GM21390 (cell line): Measurements from ENCODE around the gene GORASP1.

Experiments used
- ATAC-seq: cut with Tn5 transposase; IDR thresholded peaks from one replicate; pipeline ENCODE4 v1.9.1; 2021; ENCODE audit not compliant: unreplicated experiment

Gene GORASP1

DNA sequence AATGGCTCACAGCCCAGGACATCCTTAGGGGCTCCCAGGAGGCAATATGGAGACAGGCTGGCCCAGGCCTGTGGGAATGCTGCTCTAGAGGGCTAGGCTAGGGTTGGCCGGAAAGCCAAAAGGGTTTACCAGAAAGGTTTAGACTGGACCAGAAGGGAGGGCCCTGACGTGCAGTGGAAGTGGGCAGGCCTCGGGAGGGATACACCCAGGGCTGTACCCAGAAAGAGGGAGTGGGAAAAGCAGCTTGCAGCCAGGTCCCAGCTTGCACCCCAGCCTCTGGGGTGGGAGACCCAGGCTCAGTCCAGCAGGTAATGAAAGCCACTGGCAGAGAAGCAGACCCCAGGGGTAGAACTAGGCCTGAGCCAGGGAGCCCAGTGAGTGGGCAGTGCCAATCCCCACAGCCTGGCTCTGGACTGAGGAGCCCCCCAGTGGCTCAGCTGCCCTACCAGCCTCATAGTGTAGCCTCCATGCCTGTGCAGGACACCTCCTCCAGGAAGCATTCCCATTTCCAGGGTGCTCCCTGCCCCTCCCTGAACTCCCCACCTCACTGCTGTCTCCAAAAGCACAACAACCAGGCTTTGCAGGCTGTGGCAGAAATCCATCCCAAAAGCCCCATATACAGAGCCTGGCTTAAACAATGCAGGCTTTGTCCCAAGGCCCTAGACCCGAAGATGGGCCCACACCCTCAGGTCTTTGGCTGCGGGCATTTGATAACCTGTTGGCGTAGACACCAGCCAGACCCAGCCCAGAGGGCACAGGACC lies 3.5 kb downstream of the GORASP1 start:
- ATAC-seq: no peak

DNA sequence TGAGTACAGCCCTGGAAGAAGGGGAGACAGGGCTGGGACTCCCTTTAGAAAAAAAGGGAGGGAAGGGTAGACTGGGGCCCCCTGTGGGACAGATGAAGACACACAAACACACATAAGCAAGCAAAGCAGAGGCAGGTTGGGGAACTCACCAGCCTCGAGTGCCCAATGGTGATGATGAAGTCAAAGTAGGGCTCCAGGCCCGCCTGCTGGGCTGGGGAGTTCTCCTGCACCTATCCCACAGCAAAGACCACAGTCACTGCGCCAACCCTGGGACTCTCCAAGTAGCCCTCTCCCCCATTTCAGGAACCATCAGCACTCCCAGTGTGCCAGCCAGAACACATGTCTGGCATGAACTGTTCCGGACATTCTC lies 4.1 kb downstream of the GORASP1 start:
- ATAC-seq: no peak

GRCh38 chr3:39102504-39103323 lies 4.7 kb downstream of the GORASP1 start:
- no peak for ATAC-seq

DNA sequence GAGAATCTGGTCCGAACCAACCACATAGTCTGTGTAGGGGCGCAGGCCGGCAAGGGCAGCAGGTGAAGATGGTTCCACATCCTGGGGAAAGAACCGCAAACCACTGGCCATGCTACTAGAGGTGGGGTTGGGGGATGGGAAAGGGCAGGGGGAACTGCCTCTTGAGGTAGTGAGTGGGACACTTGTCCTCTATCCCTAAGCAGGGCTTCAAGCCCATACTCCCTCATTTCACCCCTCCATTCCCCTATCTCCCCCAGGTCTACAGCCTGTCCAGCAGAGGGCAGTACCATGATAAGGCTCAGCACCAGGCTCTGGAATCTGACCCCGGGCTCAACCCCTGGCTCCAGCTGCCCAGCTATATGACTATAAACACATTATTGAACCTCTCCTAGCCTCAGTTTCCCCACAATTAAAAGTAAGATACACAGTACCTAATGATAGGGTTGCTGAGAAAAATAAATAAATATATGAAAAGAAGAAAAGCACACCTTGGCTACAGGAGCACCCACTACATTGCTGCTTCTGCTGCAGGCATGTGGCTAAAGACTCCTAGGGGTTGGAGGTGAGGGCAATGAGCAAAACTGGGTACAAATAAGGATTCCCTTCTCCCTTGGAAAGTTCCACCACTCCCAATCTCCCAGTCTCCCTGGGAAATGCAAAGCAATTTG lies 6.3 kb downstream of the GORASP1 start:
- peak; percentile 72 for ATAC-seq

GRCh38 chr3:39100500-39100886 lies 6.9 kb downstream of the GORASP1 start:
- ATAC-seq: no peak

DNA sequence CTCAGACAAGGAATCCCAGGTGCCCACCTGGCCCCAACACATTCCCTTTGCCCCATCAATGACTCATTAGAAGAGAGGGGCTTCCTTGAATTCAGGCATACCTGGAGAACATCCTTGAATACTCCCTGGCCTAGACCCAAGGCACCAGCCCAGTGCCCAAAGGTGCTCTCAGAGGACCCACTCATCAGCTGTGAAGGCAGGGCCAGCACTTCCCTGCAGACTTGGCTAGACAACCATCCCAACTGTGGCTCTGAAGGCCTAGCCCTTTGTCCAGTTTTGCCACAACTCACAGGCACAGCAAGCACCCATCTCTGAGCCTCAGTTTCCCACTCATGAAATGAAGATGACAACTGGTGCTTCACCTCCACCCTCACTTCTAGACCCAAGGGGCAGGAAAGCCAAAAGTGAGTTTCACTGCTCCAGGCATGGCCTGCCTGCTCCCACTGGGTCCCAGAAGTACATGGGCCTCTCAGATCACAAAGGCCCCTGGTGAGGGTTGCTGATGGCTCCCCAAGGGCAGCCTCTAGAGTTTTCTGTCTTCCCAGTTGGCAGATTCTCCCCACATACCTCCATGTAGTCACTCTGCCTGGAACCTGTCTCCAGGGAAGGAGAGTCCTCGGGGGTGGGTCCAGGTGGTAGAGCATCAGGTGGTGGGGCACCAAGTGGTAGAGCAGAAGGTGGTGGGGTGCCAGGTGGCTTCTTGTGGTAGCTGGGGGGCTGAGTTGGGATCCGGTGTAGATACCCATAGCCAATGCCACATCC lies 7.5 kb downstream of the GORASP1 start:
- no peak for ATAC-seq

- no peak for ATAC-seq
Measured at GRCh38 chr3:39099242-39099641, 8.2 kb downstream of the GORASP1 start.

- ATAC-seq: no peak
Measured at GRCh38 chr3:39098473-39099000, 8.9 kb downstream of the GORASP1 start.

GRCh38 chr3:39097716-39098472 lies 9.5 kb downstream of the GORASP1 start:
- ATAC-seq: no peak

GRCh38 chr3:39096775-39097174 lies 10.7 kb downstream of the GORASP1 start:
- ATAC-seq: no peak

DNA sequence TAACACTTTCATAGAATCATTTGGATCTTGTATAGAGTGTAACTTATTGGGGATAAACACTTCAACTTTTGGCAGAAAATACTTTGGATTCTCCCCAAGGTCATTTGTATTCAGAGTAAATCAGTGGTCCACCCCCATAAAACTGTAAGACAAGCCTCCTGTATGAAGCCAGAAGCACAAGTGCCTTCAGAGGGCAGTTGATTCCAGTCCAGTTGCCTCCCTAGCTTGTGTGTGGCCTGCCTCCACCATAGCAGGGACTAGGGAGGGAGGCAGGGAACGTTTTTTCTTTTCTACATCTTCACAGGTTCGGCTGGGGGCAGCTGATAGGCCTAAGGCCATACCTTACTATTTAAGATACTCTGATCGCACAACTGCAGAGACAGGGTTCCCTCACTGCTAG lies 11.6 kb downstream of the GORASP1 start:
- ATAC-seq: no peak

DNA sequence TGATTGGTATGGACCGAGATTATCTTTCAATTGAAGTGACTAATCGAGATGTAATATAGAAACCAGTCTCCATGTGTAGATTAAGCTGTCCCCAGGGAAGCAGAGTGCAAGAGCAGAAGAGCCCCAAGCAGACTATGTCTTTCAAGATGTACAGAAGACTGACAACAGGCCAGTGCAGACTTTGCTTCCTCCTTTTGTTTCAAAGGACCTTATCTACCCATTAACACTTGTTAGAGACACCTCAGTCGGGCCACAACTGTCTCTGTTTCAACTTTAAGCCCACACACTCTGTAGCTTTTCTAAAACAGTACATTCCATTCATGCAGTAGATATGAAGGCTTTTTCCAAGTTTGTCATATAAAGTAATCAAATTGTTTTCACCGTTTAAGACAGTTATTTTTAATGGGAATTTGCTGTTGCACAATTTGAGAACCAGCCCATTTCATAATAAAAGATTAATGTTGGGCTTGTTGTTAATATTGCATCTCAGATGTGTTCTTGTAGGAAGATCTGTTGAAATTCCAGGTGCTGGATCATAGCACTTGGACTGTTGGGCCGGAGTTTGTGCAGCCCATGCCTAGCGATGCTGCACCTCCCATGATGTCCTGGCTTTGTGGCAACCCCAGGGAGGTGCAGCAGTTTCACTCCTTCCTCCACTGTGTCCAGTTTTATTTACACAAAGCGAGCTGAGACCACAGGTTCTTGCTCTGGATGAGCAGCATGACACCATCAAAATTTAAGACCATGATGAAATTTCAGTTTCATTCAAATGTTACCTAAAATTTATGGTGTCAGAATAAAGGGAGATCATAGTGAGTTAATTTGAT lies 12.4 kb downstream of the GORASP1 start:
- ATAC-seq: no peak

- no peak for ATAC-seq
Measured at GRCh38 chr3:39090922-39091321, 16.5 kb downstream of the GORASP1 start.

- no peak for ATAC-seq
Measured at GRCh38 chr3:39088889-39089288, 18.5 kb downstream of the GORASP1 start.

GRCh38 chr3:39088456-39088855 lies 19.0 kb downstream of the GORASP1 start:
- ATAC-seq: no peak

GRCh38 chr3:39086144-39086543 lies 21.3 kb downstream of the GORASP1 start:
- peak; percentile 85 for ATAC-seq

DNA sequence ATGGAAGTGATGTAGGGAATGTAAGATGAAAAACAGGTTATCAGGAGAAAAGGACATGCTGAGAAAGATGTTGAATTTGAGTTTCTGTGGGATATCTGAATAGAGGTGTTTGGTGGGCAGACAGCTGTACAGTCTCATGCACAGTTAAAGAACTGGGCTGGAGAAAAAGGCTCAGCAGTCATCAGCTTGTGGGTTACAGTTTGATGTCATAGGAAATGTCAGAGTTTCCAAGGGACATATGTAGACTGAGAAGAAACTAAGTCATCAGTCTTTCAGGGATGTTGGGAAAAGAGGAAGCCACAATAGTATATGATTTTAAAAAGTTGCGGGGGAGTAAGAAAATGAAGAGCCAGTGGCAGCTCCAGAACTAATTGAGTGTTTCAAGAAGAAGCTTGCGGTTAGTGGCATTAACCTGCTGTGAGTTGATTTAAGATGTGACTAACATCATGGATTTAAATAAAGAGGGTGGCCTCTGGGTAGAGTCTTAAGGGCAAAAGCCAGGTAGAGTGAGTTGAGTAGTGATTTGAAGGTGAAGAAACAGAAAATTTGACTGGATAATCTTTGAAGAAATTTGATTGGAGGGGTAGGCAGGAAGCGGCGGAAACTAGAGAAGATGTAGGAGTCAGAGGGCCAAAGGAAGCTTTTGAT lies 24.6 kb downstream of the GORASP1 start:
- ATAC-seq: no peak

DNA sequence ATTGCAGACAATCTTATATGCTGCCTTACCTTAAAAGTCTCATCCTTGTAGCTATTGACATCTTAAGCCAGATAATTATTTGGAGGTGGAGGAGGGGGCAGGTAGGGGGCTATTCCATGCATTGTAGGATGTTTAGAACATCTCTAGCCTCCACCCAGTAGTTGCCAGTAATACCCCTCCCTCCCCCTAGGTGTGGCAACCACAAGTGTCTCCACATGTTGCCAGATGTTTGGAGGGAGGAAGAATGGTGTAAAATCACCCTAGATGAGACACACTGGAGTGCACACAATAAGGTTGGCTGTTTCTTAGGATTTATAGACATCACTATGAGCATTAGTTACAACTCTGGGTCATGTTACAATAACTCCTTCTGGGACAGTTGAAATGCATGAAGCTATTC lies 27.4 kb downstream of the GORASP1 start:
- ATAC-seq: no peak

GRCh38 chr3:39079530-39079929 lies 27.9 kb downstream of the GORASP1 start:
- ATAC-seq: no peak
